GM11168 (cell line): ENCODE data around the gene ERVFRD-1.
"Not testable (repeated sequence)": the region's sequence is repeated elsewhere in the genome, so short reads cannot be mapped to it uniquely, and the experiment has no call there.

ENCODE experiments used
- in situ Hi-C: fragments of 300-500 bp; cut with MboI; formaldehyde crosslinking; loops from one replicate; pipeline ENCODE4 v1.12.0; 2022; ENCODE audit warnings: low sequenced_read_pairs; ENCODE audit not compliant: unreplicated experiment

ERVFRD-1 gene

GRCh38 chr6:11129908-11130565, 18.5 kb upstream of the ERVFRD-1 start:
- in situ Hi-C loops: no loop called here

GRCh38 chr6:11128608-11129007, 17.1 kb upstream of the ERVFRD-1 start:
- in situ Hi-C loops: no loop called here

- in situ Hi-C loops: no loop called here
These were observed 15.4 kb upstream of the ERVFRD-1 start for GRCh38 chr6:11126876-11127275.

GRCh38 chr6:11123978-11124377, 12.5 kb upstream of the ERVFRD-1 start:
- in situ Hi-C loops: no loop called here

GRCh38 chr6:11122380-11122779, 10.9 kb upstream of the ERVFRD-1 start:
- in situ Hi-C loops: no loop called here

GRCh38 chr6:11121851-11122250, 10.3 kb upstream of the ERVFRD-1 start:
- in situ Hi-C loops: no loop called here

- in situ Hi-C loops: no loop called here
These were observed 8.9 kb upstream of the ERVFRD-1 start for GRCh38 chr6:11120271-11121005.

GRCh38 chr6:11115808-11116536, 4.4 kb upstream of the ERVFRD-1 start:
- in situ Hi-C loops: not testable (repeated sequence)

- in situ Hi-C loops: no loop called here
These were observed 1.5 kb upstream of the ERVFRD-1 start for GRCh38 chr6:11113038-11113437.

- in situ Hi-C loops: no loop called here
These were observed 378 bp upstream of the ERVFRD-1 start for GRCh38 chr6:11111769-11112437.

GRCh38 chr6:11108726-11109125, 2.8 kb downstream of the ERVFRD-1 start:
- in situ Hi-C loops: no loop called here

- in situ Hi-C loops: no loop called here
These were observed 8.5 kb downstream of the ERVFRD-1 start for GRCh38 chr6:11103065-11103464.

GRCh38 chr6:11101417-11101816, 10.1 kb downstream of the ERVFRD-1 start:
- in situ Hi-C loops: no loop called here

GRCh38 chr6:11098004-11098403, 13.5 kb downstream of the ERVFRD-1 start:
- in situ Hi-C loops: no loop called here

GRCh38 chr6:11097476-11097875, 14.0 kb downstream of the ERVFRD-1 start:
- in situ Hi-C loops: no loop called here

GRCh38 chr6:11096109-11096508, 15.4 kb downstream of the ERVFRD-1 start:
- in situ Hi-C loops: no loop called here

- in situ Hi-C loops: no loop called here
These were observed 16.6 kb downstream of the ERVFRD-1 start for GRCh38 chr6:11094941-11095340.

- in situ Hi-C loops: no loop called here
These were observed 17.1 kb downstream of the ERVFRD-1 start for GRCh38 chr6:11094411-11094851.

GRCh38 chr6:11093626-11094410, 17.7 kb downstream of the ERVFRD-1 start, which contains the start of gene SMIM13:
SMIM13 (plus strand) TSS chr6:11093834; CDS start chr6:11094314, 480 bp downstream.
- in situ Hi-C loops: no loop called here

- in situ Hi-C loops: no loop called here
These were observed 18.2 kb downstream of the ERVFRD-1 start for GRCh38 chr6:11093376-11093625.
